ENCODE measurements around the gene LYSMD2. TPM values are rescaled to one million over a fixed set of nuclear protein-coding genes. Genes with fewer than 3 reads are reported as not detected.

The LYSMD2 gene, protein sequence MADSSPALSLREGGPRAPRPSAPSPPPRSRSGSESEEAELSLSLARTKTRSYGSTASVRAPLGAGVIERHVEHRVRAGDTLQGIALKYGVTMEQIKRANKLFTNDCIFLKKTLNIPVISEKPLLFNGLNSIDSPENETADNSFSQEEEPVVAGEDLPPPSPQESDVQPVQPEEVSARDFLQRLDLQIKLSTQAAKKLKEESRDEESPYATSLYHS
- 5.1 and 6.9 TPM in 2 replicates for total RNA-seq (2014; rRNA removed; shearing (Covaris generic))

DNA sequence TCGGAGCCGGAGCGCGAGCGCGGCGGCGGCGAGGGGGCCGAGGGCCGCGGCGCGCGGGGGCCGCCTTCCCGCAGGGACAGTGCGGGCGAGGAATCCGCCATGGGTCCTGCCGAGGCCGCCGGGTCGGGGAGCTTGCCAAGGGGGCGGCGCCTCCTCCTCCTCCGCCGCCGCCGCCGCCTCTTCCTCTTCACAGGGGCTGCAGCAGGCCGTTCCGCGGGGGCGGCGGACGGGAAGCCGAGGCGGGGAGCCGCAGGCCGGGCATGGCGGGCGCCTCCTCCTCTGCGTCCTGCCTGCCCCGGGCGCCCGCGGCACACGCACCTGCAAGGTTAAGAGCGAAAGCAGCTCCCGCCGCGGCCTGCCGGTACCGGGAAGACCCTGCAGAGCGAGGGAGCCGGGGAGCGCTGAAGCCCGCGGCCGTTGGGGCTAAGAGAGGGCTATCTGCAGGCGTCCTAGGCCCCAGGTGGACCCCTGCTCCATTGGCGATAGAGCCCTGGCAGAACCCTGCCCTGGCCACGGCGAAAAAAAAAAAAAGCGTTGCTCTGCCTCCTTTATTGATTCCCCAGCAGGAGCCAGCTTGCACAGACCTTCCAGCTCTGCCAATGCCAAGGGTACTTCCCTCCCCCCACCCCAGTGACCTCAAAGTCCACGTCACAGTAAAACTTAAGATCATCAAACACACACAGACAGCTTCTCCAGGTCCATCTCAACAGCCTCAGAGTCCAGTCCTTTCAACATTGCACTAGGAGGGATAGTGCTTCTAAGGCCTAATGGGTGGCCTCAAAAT lies at the start of gene LYSMD2:
Gene LYSMD2 (minus strand): TSS at position 134 of the 784 bp plus-strand sequence. CDS start 33 bp downstream, at position 101.

DNA sequence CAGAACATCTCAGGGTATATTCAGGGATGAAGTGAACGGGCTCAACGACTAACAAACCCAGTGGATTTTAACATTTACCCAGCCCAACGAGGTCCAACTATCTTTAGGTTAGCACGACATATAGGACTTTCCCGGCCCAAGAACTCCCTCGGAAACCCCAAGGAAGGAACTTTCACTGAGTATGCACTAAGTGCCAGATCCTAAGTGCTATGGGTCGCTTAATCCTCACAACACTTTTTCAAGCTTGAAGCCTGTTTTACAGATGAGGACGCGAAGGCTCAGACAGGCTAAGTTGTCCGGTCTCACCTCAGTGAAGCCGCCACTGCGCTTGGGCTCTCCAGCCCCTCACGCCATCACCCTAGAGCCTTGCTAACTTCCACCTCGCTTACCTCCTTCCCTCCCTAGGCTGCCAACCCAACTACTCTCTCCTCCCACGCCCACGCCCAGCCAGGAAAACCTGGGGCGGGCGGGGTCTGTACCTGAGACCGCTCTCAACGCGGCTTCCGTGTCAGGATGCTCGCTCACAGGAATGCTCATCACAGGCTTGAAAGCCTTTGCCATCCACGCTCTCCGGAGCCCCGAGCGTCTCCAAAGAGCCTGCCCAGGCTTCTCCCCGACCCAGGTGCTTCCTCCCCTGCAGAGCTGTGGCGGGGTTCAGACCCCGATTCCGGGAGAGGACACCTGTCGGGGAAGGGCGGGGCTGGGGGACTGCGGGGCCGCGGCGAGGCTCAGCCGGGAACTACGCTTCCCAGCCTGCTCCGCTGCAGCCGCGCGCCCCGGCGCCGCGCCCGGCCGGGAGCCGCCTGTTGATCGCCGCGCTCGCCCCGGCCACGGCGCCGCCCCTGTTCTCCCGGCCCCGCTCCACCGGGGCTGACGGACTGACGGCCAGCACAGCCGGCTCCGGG lies 13.6 kb upstream of the LYSMD2 start, which contains the start of gene TMOD2:
Gene TMOD2 (plus strand): TSS at position 806 of the 905 bp plus-strand sequence. CDS start 14,845 bp downstream, outside the sequence.

DNA sequence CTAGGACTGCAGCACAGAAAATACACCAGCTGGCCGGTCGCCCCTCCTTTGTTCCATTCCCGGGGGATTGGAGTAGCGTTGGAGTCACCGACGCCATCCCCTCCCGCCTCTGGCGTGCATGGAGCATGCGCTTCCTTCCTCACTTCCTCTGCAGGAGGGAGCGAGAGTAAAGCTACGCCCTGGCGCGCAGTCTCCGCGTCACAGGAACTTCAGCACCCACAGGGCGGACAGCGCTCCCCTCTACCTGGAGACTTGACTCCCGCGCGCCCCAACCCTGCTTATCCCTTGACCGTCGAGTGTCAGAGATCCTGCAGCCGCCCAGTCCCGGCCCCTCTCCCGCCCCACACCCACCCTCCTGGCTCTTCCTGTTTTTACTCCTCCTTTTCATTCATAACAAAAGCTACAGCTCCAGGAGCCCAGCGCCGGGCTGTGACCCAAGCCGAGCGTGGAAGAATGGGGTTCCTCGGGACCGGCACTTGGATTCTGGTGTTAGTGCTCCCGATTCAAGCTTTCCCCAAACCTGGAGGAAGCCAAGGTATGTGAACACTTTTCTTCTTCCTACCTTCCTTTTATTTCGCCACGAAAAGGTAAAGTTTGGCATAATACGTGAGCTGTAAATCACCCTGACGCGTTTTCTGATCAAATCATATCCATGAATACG lies 56.0 kb downstream of the LYSMD2 start, which contains the start of gene SCG3:
Gene SCG3 (plus strand): TSS at position 201 of the 661 bp plus-strand sequence. CDS start 253 bp downstream, at position 454.

Other genes starting within 250 kb of the LYSMD2 start
- gene DMXL2, start 114.9 kb downstream of the LYSMD2 start, total RNA-seq (2014; rRNA removed; shearing (Covaris generic)) = 12.4 and 12.6 TPM in 2 replicates
- gene SCG3, start 56.2 kb downstream of the LYSMD2 start, total RNA-seq (2014; rRNA removed; shearing (Covaris generic)) = not detected in 2 replicates
- gene TMOD2, start 13.9 kb upstream of the LYSMD2 start, total RNA-seq (2014; rRNA removed; shearing (Covaris generic)) = 3.0 and 4.3 TPM in 2 replicates
- 35.2 and 44.1 TPM in 2 replicates for gene TMOD3, start 92.0 kb upstream of the LYSMD2 start, total RNA-seq (2014; rRNA removed; shearing (Covaris generic))
- gene LEO1, start 234.1 kb upstream of the LYSMD2 start, total RNA-seq (2014; rRNA removed; shearing (Covaris generic)) = 44.9 and 46.8 TPM in 2 replicates